Mesothelial cell of epicardium (in vitro differentiated cells): Measurements from ENCODE around the gene HYDIN. TPM values are rescaled to one million over a fixed set of nuclear protein-coding genes. Genes with fewer than 3 reads are reported as not detected.

ENCODE experiments used
- DNase-seq, 2 experiments: peaks; one replicate each; pipeline ENCODE4 v3.0.0; 2021; ENCODE audit warnings: low spot score in 2 of 2; ENCODE audit not compliant: unreplicated experiment in 2 of 2
- H3K27ac Mint-ChIP-seq: 2 replicates; pipeline ENCODE4 v1.8.0; 2021; ENCODE audit warnings: mixed read lengths
- H3K27me3 Mint-ChIP-seq: 2 replicates; pipeline ENCODE4 v1.8.0; 2021; ENCODE audit warnings: low read depth, mixed read lengths
- H3K36me3 Mint-ChIP-seq: 2 replicates; pipeline ENCODE4 v1.8.0; 2021; ENCODE audit warnings: mixed read lengths
- H3K4me1 Mint-ChIP-seq: 2 replicates; pipeline ENCODE4 v1.8.0; 2021; ENCODE audit warnings: mixed read lengths
- H3K4me3 Mint-ChIP-seq: 2 replicates; pipeline ENCODE4 v1.8.0; 2021; ENCODE audit warnings: mild to moderate bottlenecking, moderate library complexity, mixed read lengths
- H3K9me3 Mint-ChIP-seq: 2 replicates; pipeline ENCODE4 v1.8.0; 2021; ENCODE audit warnings: mixed read lengths
- CTCF ChIP-seq: fragments of 200-600 bp; sonication (generic); IDR thresholded peaks from one replicate; pipeline ENCODE4 v1.5.0; 2021; ENCODE audit warnings: antibody characterized with exemption; ENCODE audit not compliant: unreplicated experiment
- total RNA-seq: library from RNA; stranded (reverse); gene quantifications from 3 replicates; pipeline ENCODE4 v1.2.1, GENCODE V29; 2021

Gene HYDIN
- total RNA-seq, 1 donor from 2014 or later: 0.72 TPM

- Mint-ChIP-seq H3K4me1 (no peaks in the 10 kb centered on the region), H3K27me3 (no peaks in the 10 kb centered on the region), H3K4me3 (no peak overlapping the region), H3K27ac (no peak overlapping the region), H3K9me3 (no peaks in the 10 kb centered on the region), H3K36me3 (no peaks in the 10 kb centered on the region)
- no peak for TF ChIP-seq CTCF
- no peak for DNase-seq
These were observed 439.7 kb downstream of the HYDIN start for GRCh38 chr16:70790815-70791214.

GRCh38 chr16:70789595-70790447, 440.7 kb downstream of the HYDIN start:
- peaks cover 3% of the 10 kb centered on the region for H3K36me3 Mint-ChIP-seq
- no peaks in the 10 kb centered on the region for H3K9me3 Mint-ChIP-seq
- H3K27ac Mint-ChIP-seq: no peak overlapping the region
- no peaks in the 10 kb centered on the region for H3K27me3 Mint-ChIP-seq
- TF ChIP-seq CTCF: no peak
- no peak overlapping the region for H3K4me3 Mint-ChIP-seq
- H3K4me1 Mint-ChIP-seq: no peaks in the 10 kb centered on the region
- DNase-seq: no peak

- no peak for TF ChIP-seq CTCF
- no peaks in the 10 kb centered on the region for H3K4me1 Mint-ChIP-seq
- DNase-seq: no peak
- peaks cover 3% of the 10 kb centered on the region for H3K36me3 Mint-ChIP-seq
- H3K9me3 Mint-ChIP-seq: no peaks in the 10 kb centered on the region
- no peak overlapping the region for H3K4me3 Mint-ChIP-seq
- no peaks in the 10 kb centered on the region for H3K27me3 Mint-ChIP-seq
- H3K27ac Mint-ChIP-seq: no peak overlapping the region
These were observed 441.6 kb downstream of the HYDIN start for GRCh38 chr16:70788668-70789594.

- Mint-ChIP-seq H3K4me3 (no peak overlapping the region), H3K9me3 (peaks cover 3% of the 10 kb centered on the region), H3K27ac (no peak overlapping the region), H3K4me1 (no peaks in the 10 kb centered on the region), H3K36me3 (peaks cover 22% of the 10 kb centered on the region), H3K27me3 (no peaks in the 10 kb centered on the region)
- DNase-seq: no peak
- TF ChIP-seq CTCF: no peak
These were observed 444.3 kb downstream of the HYDIN start for GRCh38 chr16:70786020-70786755.
